OCI-LY7 (cell line): ENCODE results near the gene PLCL1.

ENCODE experiments used
- EZH2phosphoT487 ChIP-seq: fragments of 200-600 bp; sonication (generic); IDR thresholded peaks from 2 replicates; pipeline ENCODE4 v1.6.1; 2018; ENCODE audit warnings: low read depth, borderline replicate concordance, mild to moderate bottlenecking, mixed run types, antibody characterized with exemption, low read length, moderate library complexity, mixed read lengths
- TF ChIP-seq, protein P1 (sequence below): fragments of 200-600 bp; sonication (generic); conservative IDR thresholded peaks from 2 replicates; pipeline ENCODE4 v1.5.1; 2014; ENCODE audit warnings: mild to moderate bottlenecking, antibody characterized with exemption, low read length, moderate library complexity, mixed read lengths

DNA sequence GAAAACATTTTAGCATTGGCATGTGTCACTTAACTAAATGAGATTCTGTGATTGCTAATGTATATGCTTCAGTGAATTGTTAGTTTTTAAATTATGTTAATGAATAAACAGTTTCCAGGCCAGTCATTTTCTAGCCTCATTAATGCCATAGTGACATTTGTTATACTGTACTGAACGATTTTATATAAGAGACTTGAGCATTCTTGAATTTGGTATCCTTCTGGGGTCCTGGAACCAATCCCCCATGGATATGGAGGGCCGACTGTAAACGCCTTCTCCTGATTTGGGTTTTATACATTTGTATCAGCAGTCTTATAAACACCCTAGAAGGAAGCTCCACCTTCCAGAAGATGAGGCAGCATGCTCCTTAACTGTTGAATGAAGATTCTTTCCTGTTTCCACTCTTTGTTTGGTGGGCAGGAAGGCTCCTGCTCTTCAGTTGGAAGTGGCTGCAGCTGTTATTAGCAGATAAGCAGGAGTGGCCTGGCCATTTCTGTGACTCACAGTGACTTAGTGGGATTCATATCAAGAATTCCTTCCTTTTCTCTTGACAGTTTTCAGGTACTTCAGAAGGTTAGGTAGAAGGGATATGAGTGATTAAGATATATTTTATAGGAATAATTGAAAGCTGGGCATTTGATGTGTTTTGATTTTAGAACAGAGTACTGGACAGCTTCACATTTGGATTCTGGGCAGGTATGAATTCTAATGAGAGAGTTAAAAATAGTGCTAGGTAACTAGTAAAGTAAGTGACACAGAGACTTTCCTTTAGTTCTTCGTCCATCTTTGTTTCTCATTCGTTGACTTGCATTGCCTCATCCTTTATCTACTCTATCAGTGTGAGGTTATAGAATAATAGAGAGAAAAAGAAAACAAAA lies 124.9 kb downstream of the PLCL1 start:
- TF ChIP-seq, protein P1, sequence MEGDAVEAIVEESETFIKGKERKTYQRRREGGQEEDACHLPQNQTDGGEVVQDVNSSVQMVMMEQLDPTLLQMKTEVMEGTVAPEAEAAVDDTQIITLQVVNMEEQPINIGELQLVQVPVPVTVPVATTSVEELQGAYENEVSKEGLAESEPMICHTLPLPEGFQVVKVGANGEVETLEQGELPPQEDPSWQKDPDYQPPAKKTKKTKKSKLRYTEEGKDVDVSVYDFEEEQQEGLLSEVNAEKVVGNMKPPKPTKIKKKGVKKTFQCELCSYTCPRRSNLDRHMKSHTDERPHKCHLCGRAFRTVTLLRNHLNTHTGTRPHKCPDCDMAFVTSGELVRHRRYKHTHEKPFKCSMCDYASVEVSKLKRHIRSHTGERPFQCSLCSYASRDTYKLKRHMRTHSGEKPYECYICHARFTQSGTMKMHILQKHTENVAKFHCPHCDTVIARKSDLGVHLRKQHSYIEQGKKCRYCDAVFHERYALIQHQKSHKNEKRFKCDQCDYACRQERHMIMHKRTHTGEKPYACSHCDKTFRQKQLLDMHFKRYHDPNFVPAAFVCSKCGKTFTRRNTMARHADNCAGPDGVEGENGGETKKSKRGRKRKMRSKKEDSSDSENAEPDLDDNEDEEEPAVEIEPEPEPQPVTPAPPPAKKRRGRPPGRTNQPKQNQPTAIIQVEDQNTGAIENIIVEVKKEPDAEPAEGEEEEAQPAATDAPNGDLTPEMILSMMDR: no peak
- no peak for TF ChIP-seq EZH2phosphoT487
